Prostate gland (tissue), 2 donors: ENCODE data around the gene SIN3B.

ENCODE experiments used
- CTCF ChIP-seq, 4 experiments: fragments of 200-600 bp in 2 of 4; fragments of 450-650 bp in 2 of 4; sonication (generic) in 2 of 4; IDR thresholded peaks; 1 replicate in 3 of 4; 2 replicates in 1 of 4; pipeline ENCODE4 v1.5.1; 2016 to 2019; ENCODE audit warnings: antibody characterized with exemption in 4 of 4, mild to moderate bottlenecking in 2 of 4, moderate library complexity in 2 of 4
- POLR2A ChIP-seq: fragments of 450-650 bp; IDR thresholded peaks from one replicate; pipeline ENCODE4 v1.6.1; 2016; ENCODE audit warnings: antibody characterized with exemption, mild to moderate bottlenecking
- POLR2AphosphoS5 ChIP-seq: sonication (generic); formaldehyde crosslinking; IDR thresholded peaks from one replicate; pipeline ENCODE4 v1.6.1; 2017; ENCODE audit warnings: antibody characterized with exemption

GRCh38 chr19:16801600-16802013 is 27.6 kb upstream of the SIN3B start:
- no peak for TF ChIP-seq POLR2A
- TF ChIP-seq CTCF (IDR thresholded peaks at IDR 0.05), result no peak
- TF ChIP-seq POLR2AphosphoS5, result no peak
